ENCODE results near the gene PRSS23.
"Not testable (repeated sequence)": the region's sequence is repeated elsewhere in the genome, so short reads cannot be mapped to it uniquely, and the experiment has no call there.

Gene PRSS23

DNA sequence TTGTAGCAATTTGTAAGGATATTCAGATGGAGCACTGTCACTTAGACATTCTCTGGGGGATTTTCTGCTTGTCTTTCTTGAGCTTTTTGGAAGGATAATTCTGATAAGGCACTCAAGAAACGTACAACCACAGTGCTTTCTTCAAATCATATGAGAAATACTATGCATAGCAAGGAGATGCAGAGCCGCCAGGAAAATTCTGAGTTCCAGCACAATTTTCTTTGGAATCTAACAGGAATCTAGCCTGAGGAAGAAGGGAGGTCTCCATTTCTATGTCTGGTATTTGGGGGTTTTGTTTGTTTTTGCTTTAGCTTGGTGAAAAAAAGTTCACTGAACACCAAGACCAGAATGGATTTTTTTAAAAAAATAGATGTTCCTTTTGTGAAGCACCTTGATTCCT, 9.9 kb downstream of the PRSS23 start:
- H3K4me3 ChIP-seq (ENCODE audit: low read length in 2 of 2) = no peak overlapping the region

DNA sequence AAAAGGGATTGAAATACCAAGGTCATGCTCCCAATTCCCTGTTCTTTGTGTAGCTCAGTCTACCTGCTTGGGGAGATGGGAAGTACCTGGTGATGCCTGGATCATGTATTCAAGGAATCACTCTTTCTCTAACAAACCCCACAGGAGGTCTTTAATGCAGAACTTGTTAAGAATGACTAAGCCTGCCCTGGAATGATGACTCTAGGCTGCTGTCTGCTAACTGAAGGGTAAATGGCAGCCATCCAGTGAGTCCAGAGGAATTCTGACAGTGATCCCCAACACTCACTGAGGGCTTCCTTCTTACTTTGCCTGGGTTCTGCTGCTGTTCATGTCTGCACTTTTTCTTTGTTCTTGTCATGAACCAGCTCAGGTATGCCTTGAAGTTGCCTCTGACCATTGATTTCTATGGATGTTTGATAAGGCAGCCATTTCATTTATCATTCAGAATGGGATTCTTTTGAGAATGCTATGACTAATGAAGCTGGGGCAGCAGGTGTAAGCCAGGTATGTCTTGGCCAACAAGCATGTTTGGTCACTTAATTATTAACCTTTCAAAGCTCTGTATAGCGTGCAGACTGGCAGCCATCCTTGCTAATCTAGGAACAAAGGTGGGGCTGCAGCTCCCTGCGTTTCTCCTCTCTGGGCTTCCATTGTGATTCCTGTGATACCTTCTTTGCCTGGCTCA, 11.4 kb downstream of the PRSS23 start:
- Histone ChIP-seq H3K4me3 (ENCODE audit: low read length in 2 of 2) (no peak overlapping the region), H3K4me1 (ENCODE audit: control insufficient read depth in 2 of 2, insufficient read depth in 2 of 2, low read length in 2 of 2) (peaks cover 0 to 3% of the 10 kb centered on the region in 2 donors), H3K27ac (ENCODE audit: low read depth in 2 of 2, low read length in 2 of 2) (no peak overlapping the region), H3K9ac (ENCODE audit: low read depth in 1 of 2, low read length in 2 of 2) (no peak overlapping the region), H3K27me3 (ENCODE audit: control insufficient read depth in 2 of 2, insufficient read depth in 2 of 2, low read length in 2 of 2) (no peaks in the 10 kb centered on the region), H3K36me3 (ENCODE audit: control insufficient read depth in 2 of 2, insufficient read depth in 2 of 2, low read length in 2 of 2) (no peaks in the 10 kb centered on the region), H3K9me3 (ENCODE audit: control insufficient read depth in 2 of 2, low read length in 2 of 2) (no peaks in the 10 kb centered on the region)

More for the DNA sequence above, 9.9 kb downstream of the PRSS23 start:
- Histone ChIP-seq H3K4me1 (ENCODE audit: control insufficient read depth in 2 of 2, insufficient read depth in 2 of 2, low read length in 2 of 2) (peaks cover 0 to 3% of the 10 kb centered on the region in 2 donors), H3K9me3 (ENCODE audit: control insufficient read depth in 2 of 2, low read length in 2 of 2) (no peaks in the 10 kb centered on the region), H3K27me3 (ENCODE audit: control insufficient read depth in 2 of 2, insufficient read depth in 2 of 2, low read length in 2 of 2) (no peaks in the 10 kb centered on the region), H3K27ac (ENCODE audit: low read depth in 2 of 2, low read length in 2 of 2) (no peak overlapping the region), H3K36me3 (ENCODE audit: control insufficient read depth in 2 of 2, insufficient read depth in 2 of 2, low read length in 2 of 2) (no peaks in the 10 kb centered on the region), H3K9ac (ENCODE audit: low read depth in 1 of 2, low read length in 2 of 2) (no peak overlapping the region)

DNA sequence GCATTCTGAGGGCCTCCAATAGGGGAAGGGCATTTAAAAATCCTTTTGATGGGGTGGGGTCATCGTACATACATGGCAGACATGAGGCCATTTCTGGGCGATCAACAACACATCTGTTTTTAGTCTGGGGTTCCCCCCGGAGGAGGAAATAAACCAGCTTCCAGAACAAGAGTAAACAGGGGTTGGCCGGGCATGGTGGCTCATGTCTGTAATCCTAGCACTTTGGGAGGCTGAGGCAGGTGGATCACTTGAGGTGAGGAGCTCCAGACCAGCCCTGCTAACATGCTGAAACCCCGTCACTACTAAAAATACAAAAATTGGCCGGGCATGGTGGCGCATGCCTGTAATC, 12.0 kb downstream of the PRSS23 start:
- Histone ChIP-seq H3K4me1 (ENCODE audit: control insufficient read depth in 2 of 2, insufficient read depth in 2 of 2, low read length in 2 of 2) (peaks cover 0 to 3% of the 10 kb centered on the region in 2 donors), H3K9ac (ENCODE audit: low read depth in 1 of 2, low read length in 2 of 2) (no peak overlapping the region), H3K36me3 (ENCODE audit: control insufficient read depth in 2 of 2, insufficient read depth in 2 of 2, low read length in 2 of 2) (no peaks in the 10 kb centered on the region), H3K9me3 (ENCODE audit: control insufficient read depth in 2 of 2, low read length in 2 of 2) (no peaks in the 10 kb centered on the region), H3K27ac (ENCODE audit: low read depth in 2 of 2, low read length in 2 of 2) (no peak overlapping the region), H3K4me3 (ENCODE audit: low read length in 2 of 2) (no peak overlapping the region), H3K27me3 (ENCODE audit: control insufficient read depth in 2 of 2, insufficient read depth in 2 of 2, low read length in 2 of 2) (no peaks in the 10 kb centered on the region)

- Histone ChIP-seq H3K36me3 (ENCODE audit: control insufficient read depth in 2 of 2, insufficient read depth in 2 of 2, low read length in 2 of 2) (no peaks in the 10 kb centered on the region), H3K4me3 (ENCODE audit: low read length in 2 of 2) (no peak overlapping the region), H3K4me1 (ENCODE audit: control insufficient read depth in 2 of 2, insufficient read depth in 2 of 2, low read length in 2 of 2) (peaks cover 0 to 3% of the 10 kb centered on the region in 2 donors), H3K9ac (ENCODE audit: low read depth in 1 of 2, low read length in 2 of 2) (no peak overlapping the region), H3K27ac (ENCODE audit: low read depth in 2 of 2, low read length in 2 of 2) (no peak overlapping the region), H3K9me3 (ENCODE audit: control insufficient read depth in 2 of 2, low read length in 2 of 2) (no peaks in the 10 kb centered on the region), H3K27me3 (ENCODE audit: control insufficient read depth in 2 of 2, insufficient read depth in 2 of 2, low read length in 2 of 2) (no peaks in the 10 kb centered on the region)
Observed at GRCh38 chr11:86812981-86813380, 12.6 kb downstream of the PRSS23 start.

DNA sequence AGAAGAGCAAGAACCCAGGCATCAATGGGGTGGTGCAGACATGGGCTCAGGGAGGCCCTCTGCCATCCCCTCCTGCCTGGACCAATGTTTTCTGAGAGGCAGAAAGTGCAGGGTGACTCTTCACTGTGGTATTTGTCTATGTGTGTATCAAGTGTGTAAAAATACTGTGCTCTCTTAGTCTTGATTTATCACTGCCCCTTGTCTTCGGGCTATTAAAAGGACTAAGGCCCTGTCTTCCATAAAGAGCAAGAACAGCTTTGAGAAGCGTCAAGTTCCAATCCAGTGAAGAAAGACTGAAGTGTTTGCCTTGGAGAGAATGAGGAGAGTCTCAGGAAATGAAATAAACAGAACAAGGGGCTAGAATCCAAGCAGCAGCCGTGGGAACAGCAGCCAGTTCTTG, 14.4 kb downstream of the PRSS23 start:
- Histone ChIP-seq H3K4me1 (ENCODE audit: control insufficient read depth in 2 of 2, insufficient read depth in 2 of 2, low read length in 2 of 2) (peaks cover 0 to 3% of the 10 kb centered on the region in 2 donors), H3K9ac (ENCODE audit: low read depth in 1 of 2, low read length in 2 of 2) (no peak overlapping the region), H3K36me3 (ENCODE audit: control insufficient read depth in 2 of 2, insufficient read depth in 2 of 2, low read length in 2 of 2) (no peaks in the 10 kb centered on the region), H3K9me3 (ENCODE audit: control insufficient read depth in 2 of 2, low read length in 2 of 2) (no peaks in the 10 kb centered on the region), H3K4me3 (ENCODE audit: low read length in 2 of 2) (no peak overlapping the region), H3K27ac (ENCODE audit: low read depth in 2 of 2, low read length in 2 of 2) (peak overlapping the region; percentile 10 to 46), H3K27me3 (ENCODE audit: control insufficient read depth in 2 of 2, insufficient read depth in 2 of 2, low read length in 2 of 2) (no peaks in the 10 kb centered on the region)

DNA sequence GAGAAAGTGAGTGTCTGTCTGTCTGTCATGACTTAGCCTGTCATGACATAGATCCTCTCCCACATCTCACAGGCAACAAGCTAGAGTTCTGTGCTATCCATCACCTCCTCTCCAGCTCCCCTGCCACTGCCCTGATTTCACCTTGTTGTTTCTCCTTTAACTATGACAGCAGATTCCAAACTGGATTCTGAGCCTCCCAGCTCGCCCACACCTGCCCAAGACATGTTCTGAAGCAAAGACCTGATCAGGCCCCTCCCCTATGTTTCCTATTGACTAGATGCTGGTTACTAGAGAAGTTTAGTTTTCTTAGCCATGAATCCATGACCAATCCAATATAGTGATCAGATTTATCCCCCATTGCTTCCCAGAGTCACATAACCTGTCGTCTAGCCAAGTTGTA, 15.4 kb downstream of the PRSS23 start:
- no peaks in the 10 kb centered on the region for H3K9me3 ChIP-seq (ENCODE audit: control insufficient read depth in 2 of 2, low read length in 2 of 2)
- H3K4me1 ChIP-seq (ENCODE audit: control insufficient read depth in 2 of 2, insufficient read depth in 2 of 2, low read length in 2 of 2) = peaks cover 0 to 3% of the 10 kb centered on the region in 2 donors
- no peaks in the 10 kb centered on the region for H3K36me3 ChIP-seq (ENCODE audit: control insufficient read depth in 2 of 2, insufficient read depth in 2 of 2, low read length in 2 of 2)
- peak overlapping the region; percentile 27 to 44 for H3K27ac ChIP-seq (ENCODE audit: low read depth in 2 of 2, low read length in 2 of 2)
- no peak overlapping the region for H3K9ac ChIP-seq (ENCODE audit: low read depth in 1 of 2, low read length in 2 of 2)
- H3K4me3 ChIP-seq (ENCODE audit: low read length in 2 of 2) = no peak overlapping the region
- no peaks in the 10 kb centered on the region for H3K27me3 ChIP-seq (ENCODE audit: control insufficient read depth in 2 of 2, insufficient read depth in 2 of 2, low read length in 2 of 2)

- Histone ChIP-seq H3K4me3 (ENCODE audit: low read length in 2 of 2) (no peak overlapping the region), H3K27ac (ENCODE audit: low read depth in 2 of 2, low read length in 2 of 2) (peak overlapping the region in 1 of 2 donors; percentile 27), H3K36me3 (ENCODE audit: control insufficient read depth in 2 of 2, insufficient read depth in 2 of 2, low read length in 2 of 2) (no peaks in the 10 kb centered on the region), H3K27me3 (ENCODE audit: control insufficient read depth in 2 of 2, insufficient read depth in 2 of 2, low read length in 2 of 2) (no peaks in the 10 kb centered on the region), H3K9ac (ENCODE audit: low read depth in 1 of 2, low read length in 2 of 2) (no peak overlapping the region), H3K4me1 (ENCODE audit: control insufficient read depth in 2 of 2, insufficient read depth in 2 of 2, low read length in 2 of 2) (peaks cover 0 to 3% of the 10 kb centered on the region in 2 donors), H3K9me3 (ENCODE audit: control insufficient read depth in 2 of 2, low read length in 2 of 2) (no peaks in the 10 kb centered on the region)
Observed at GRCh38 chr11:86816251-86816726, 15.9 kb downstream of the PRSS23 start.

DNA sequence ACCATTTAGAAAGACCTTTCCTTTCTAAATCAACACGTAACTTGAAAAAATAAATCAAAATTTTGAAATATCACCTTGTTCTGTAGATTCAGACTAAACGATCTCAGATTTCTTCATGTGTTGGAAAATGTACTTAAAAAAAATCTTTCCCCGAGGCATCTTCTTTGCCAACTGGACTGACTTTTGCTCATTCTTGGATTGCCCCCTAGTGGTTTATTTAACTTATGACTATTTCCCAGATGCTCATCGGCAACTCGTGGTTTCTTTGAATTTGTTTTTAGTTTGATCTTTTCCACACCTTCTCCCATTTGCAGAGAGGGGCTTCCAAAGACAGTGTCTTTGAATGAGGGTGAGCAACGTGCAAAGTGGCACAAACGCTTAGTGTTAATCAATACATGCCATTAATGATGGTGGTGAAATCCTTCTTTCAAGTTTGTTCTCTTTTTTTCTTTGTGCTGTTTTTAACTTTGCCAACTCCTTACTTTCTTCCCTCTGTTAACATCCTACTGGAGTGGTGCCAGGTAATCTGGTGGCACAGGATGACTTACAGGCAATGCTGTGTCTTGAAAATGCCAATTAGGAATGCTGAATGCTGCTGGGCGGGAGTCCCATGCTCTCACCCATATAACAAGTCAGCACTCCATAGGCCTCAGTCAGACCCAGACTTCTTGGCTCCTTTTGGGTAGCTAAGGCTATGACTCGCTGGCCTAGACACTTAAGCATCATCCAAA, 18.3 kb downstream of the PRSS23 start:
- H3K9me3 ChIP-seq (ENCODE audit: control insufficient read depth in 2 of 2, low read length in 2 of 2) = no peaks in the 10 kb centered on the region
- H3K4me1 ChIP-seq (ENCODE audit: control insufficient read depth in 2 of 2, insufficient read depth in 2 of 2, low read length in 2 of 2) = peaks cover 0 to 3% of the 10 kb centered on the region in 2 donors
- no peak overlapping the region for H3K27ac ChIP-seq (ENCODE audit: low read depth in 2 of 2, low read length in 2 of 2)
- H3K27me3 ChIP-seq (ENCODE audit: control insufficient read depth in 2 of 2, insufficient read depth in 2 of 2, low read length in 2 of 2) = no peaks in the 10 kb centered on the region
- H3K9ac ChIP-seq (ENCODE audit: low read depth in 1 of 2, low read length in 2 of 2) = no peak overlapping the region
- H3K36me3 ChIP-seq (ENCODE audit: control insufficient read depth in 2 of 2, insufficient read depth in 2 of 2, low read length in 2 of 2) = no peaks in the 10 kb centered on the region
- H3K4me3 ChIP-seq (ENCODE audit: low read length in 2 of 2) = no peak overlapping the region

DNA sequence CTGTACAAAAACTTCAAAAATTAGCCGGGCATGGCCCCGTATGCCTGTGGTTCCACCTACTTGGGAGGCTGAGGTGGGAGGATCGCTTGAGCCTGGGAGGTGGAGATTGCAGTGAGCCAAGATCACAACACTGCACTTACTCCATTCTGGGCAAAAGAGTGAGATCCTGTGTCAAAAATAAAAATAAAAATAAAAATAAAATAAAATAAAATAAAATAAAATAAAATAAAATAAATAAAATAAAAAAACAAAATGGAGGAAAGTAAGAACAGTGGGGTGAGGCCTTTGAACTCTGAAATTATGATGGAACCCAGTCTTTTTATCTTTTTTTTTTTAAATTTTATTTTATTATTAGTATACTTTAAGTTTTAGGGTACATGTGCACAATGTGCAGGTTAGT, 23.8 kb downstream of the PRSS23 start:
- H3K27me3 ChIP-seq (ENCODE audit: control insufficient read depth in 2 of 2, insufficient read depth in 2 of 2, low read length in 2 of 2) = not testable (repeated sequence)

DNA sequence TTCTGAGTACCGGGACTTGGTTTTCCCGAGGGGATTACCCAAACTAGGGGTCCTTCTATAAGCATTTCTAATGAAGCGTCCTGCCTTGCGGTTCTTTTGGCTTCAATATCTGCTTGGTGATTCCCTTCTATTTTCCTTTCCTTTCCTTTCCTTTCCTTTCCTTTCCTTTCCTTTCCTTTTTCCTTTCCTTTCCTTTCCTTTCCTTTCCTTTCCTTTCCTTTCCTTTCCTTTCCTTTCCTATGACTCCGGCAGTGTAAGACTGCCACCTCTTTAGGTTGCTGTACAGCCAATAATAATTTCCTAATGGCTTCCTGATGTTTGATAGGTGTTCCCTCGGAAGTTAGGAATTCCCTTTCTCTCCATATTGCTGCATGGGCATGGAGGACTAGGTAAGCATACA, 34.0 kb downstream of the PRSS23 start:
- not testable (repeated sequence) for H3K27ac ChIP-seq (ENCODE audit: low read depth in 2 of 2, low read length in 2 of 2); H3K9me3 ChIP-seq (ENCODE audit: control insufficient read depth in 2 of 2, low read length in 2 of 2); H3K36me3 ChIP-seq (ENCODE audit: control insufficient read depth in 2 of 2, insufficient read depth in 2 of 2, low read length in 2 of 2); H3K4me3 ChIP-seq (ENCODE audit: low read length in 2 of 2); H3K9ac ChIP-seq (ENCODE audit: low read depth in 1 of 2, low read length in 2 of 2); H3K4me1 ChIP-seq (ENCODE audit: control insufficient read depth in 2 of 2, insufficient read depth in 2 of 2, low read length in 2 of 2); H3K27me3 ChIP-seq (ENCODE audit: control insufficient read depth in 2 of 2, insufficient read depth in 2 of 2, low read length in 2 of 2)

More for the DNA sequence above, 23.8 kb downstream of the PRSS23 start:
- not testable (repeated sequence) for H3K9ac ChIP-seq (ENCODE audit: low read depth in 1 of 2, low read length in 2 of 2); H3K4me1 ChIP-seq (ENCODE audit: control insufficient read depth in 2 of 2, insufficient read depth in 2 of 2, low read length in 2 of 2); H3K27ac ChIP-seq (ENCODE audit: low read depth in 2 of 2, low read length in 2 of 2); H3K4me3 ChIP-seq (ENCODE audit: low read length in 2 of 2); H3K36me3 ChIP-seq (ENCODE audit: control insufficient read depth in 2 of 2, insufficient read depth in 2 of 2, low read length in 2 of 2); H3K9me3 ChIP-seq (ENCODE audit: control insufficient read depth in 2 of 2, low read length in 2 of 2)
